Measurements from ENCODE around the gene NPFFR2.

DNA sequence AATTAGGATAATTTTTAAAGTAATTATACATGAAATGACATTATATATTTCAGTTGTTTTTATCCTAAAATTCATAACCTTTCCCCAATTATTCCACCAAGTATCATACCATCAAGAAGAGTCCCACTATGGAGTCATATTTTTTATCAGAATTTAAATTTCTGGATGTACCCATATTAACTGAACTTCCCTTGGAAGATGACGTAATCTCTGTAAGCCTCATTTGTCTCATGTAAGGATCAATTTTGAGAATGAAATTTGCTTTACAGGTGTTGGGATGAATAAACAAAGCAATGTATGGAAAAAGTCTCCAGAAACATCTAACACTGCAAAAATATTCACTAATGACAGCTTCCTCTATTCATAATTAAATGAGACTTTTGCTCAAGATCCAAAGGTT is 147.5 kb downstream of the NPFFR2 start:
- TF ChIP-seq, protein P1, sequence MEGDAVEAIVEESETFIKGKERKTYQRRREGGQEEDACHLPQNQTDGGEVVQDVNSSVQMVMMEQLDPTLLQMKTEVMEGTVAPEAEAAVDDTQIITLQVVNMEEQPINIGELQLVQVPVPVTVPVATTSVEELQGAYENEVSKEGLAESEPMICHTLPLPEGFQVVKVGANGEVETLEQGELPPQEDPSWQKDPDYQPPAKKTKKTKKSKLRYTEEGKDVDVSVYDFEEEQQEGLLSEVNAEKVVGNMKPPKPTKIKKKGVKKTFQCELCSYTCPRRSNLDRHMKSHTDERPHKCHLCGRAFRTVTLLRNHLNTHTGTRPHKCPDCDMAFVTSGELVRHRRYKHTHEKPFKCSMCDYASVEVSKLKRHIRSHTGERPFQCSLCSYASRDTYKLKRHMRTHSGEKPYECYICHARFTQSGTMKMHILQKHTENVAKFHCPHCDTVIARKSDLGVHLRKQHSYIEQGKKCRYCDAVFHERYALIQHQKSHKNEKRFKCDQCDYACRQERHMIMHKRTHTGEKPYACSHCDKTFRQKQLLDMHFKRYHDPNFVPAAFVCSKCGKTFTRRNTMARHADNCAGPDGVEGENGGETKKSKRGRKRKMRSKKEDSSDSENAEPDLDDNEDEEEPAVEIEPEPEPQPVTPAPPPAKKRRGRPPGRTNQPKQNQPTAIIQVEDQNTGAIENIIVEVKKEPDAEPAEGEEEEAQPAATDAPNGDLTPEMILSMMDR (IDR thresholded peaks at IDR 0.05 in 4 of 5, conservative IDR thresholded peaks at IDR 0.05 in 1 of 5) = no peak
- TF ChIP-seq POLR2A (IDR thresholded peaks at IDR 0.05) = no peak
